Measurements from ENCODE around the gene CBX4.

CBX4 gene

GRCh38 chr17:79839356-79840268 is at the start of gene CBX4:
Gene CBX4, minus strand, starts transcription at chr17:79839440. Its CDS starts 189 bp downstream, at chr17:79839251.
- DNase-seq (ENCODE audit: low spot score) = peak; percentile 96

- DNase-seq (ENCODE audit: low spot score) = no peak
These were observed 48.8 kb upstream of the CBX4 start for GRCh38 chr17:79888009-79888540.

GRCh38 chr17:79887451-79887991 is 48.3 kb upstream of the CBX4 start:
- DNase-seq (ENCODE audit: low spot score) = no peak

- no peak for DNase-seq (ENCODE audit: low spot score)
These were observed 44.0 kb upstream of the CBX4 start for GRCh38 chr17:79883202-79883601.

GRCh38 chr17:79878329-79878947 is 39.2 kb upstream of the CBX4 start:
- DNase-seq (ENCODE audit: low spot score) = peak; percentile 55

GRCh38 chr17:79877041-79877440 is 37.8 kb upstream of the CBX4 start:
- DNase-seq (ENCODE audit: low spot score) = no peak

- no peak for DNase-seq (ENCODE audit: low spot score)
These were observed 36.3 kb upstream of the CBX4 start for GRCh38 chr17:79875511-79875910.

GRCh38 chr17:79874329-79874981 is 35.2 kb upstream of the CBX4 start:
- no peak for DNase-seq (ENCODE audit: low spot score)

- no peak for DNase-seq (ENCODE audit: low spot score)
These were observed 34.3 kb upstream of the CBX4 start for GRCh38 chr17:79873583-79873982.

GRCh38 chr17:79872762-79873161 is 33.5 kb upstream of the CBX4 start:
- DNase-seq (ENCODE audit: low spot score) = no peak

- no peak for DNase-seq (ENCODE audit: low spot score)
These were observed 31.9 kb upstream of the CBX4 start for GRCh38 chr17:79871131-79871530.

GRCh38 chr17:79870540-79870939 is 31.3 kb upstream of the CBX4 start:
- DNase-seq (ENCODE audit: low spot score) = no peak

GRCh38 chr17:79866791-79867518 is 27.7 kb upstream of the CBX4 start:
- no peak for DNase-seq (ENCODE audit: low spot score)

- DNase-seq (ENCODE audit: low spot score) = no peak
These were observed 26.3 kb upstream of the CBX4 start for GRCh38 chr17:79865351-79866210.

- no peak for DNase-seq (ENCODE audit: low spot score)
These were observed 25.5 kb upstream of the CBX4 start for GRCh38 chr17:79864617-79865250.

- no peak for DNase-seq (ENCODE audit: low spot score)
These were observed 24.9 kb upstream of the CBX4 start for GRCh38 chr17:79864147-79864546.

GRCh38 chr17:79862771-79863440 is 23.7 kb upstream of the CBX4 start:
- DNase-seq (ENCODE audit: low spot score) = no peak

GRCh38 chr17:79862238-79862637 is 23.0 kb upstream of the CBX4 start:
- no peak for DNase-seq (ENCODE audit: low spot score)

GRCh38 chr17:79861413-79862216 is 22.4 kb upstream of the CBX4 start:
- DNase-seq (ENCODE audit: low spot score) = no peak

All from left forelimb (tissue), 1 donor.